ENCODE measurements around the gene DNAJC24. TPM values are rescaled to one million over a fixed set of nuclear protein-coding genes. Genes with fewer than 3 reads are reported as not detected.

DNAJC24 gene
- total RNA-seq, 4 donors from 2014 or later: 13.1 to 20.1 (median 16.6) TPM

GRCh38 chr11:31340903-31341572 lies 28.6 kb upstream of the DNAJC24 start:
- intact Hi-C loops (cut with DNase I; ENCODE audit: low total_unique reads) (no loop called here), in situ Hi-C loops (cut with MboI; ENCODE audit: low sequenced_read_pairs in 4 of 4) (no loop called here)
- H3K4me1 ChIP-seq: no peaks in the 10 kb centered on the region
- no peaks in the 10 kb centered on the region for H3K9me3 ChIP-seq
- no peaks in the 10 kb centered on the region for H3K36me3 ChIP-seq
- DNase-seq: no peak
- H3K4me3 ChIP-seq: no peak overlapping the region
- no peaks in the 10 kb centered on the region for H3K27me3 ChIP-seq
- no peak overlapping the region for H3K27ac ChIP-seq
- TF ChIP-seq POLR2A (IDR thresholded peaks at IDR 0.05): no peak
- no peak for TF ChIP-seq CTCF (IDR thresholded peaks at IDR 0.05 in 4 of 5, conservative IDR thresholded peaks at IDR 0.05 in 1 of 5)
- no peak for ATAC-seq

GRCh38 chr11:31351168-31351567 lies 18.5 kb upstream of the DNAJC24 start:
- Histone ChIP-seq H3K4me1 (no peaks in the 10 kb centered on the region), H3K27me3 (no peaks in the 10 kb centered on the region), H3K4me3 (no peak overlapping the region), H3K36me3 (no peaks in the 10 kb centered on the region), H3K9me3 (no peaks in the 10 kb centered on the region), H3K27ac (no peak overlapping the region)
- in situ Hi-C loops (cut with MboI; ENCODE audit: low sequenced_read_pairs in 4 of 4): no loop called here
- no peak for TF ChIP-seq CTCF (IDR thresholded peaks at IDR 0.05 in 4 of 5, conservative IDR thresholded peaks at IDR 0.05 in 1 of 5)
- no peak for TF ChIP-seq POLR2A (IDR thresholded peaks at IDR 0.05)
- intact Hi-C loops (cut with DNase I; ENCODE audit: low total_unique reads): no loop called here
- DNase-seq (no peak), ATAC-seq (no peak)

- Histone ChIP-seq H3K4me3 (no peak overlapping the region), H3K27ac (no peak overlapping the region), H3K4me1 (no peaks in the 10 kb centered on the region), H3K27me3 (no peaks in the 10 kb centered on the region), H3K36me3 (no peaks in the 10 kb centered on the region), H3K9me3 (no peaks in the 10 kb centered on the region)
- DNase-seq (peak; percentile 7 to 12), ATAC-seq (peak in 1 of 2 donors; percentile 30)
- intact Hi-C loops (cut with DNase I; ENCODE audit: low total_unique reads) (no loop called here), in situ Hi-C loops (cut with MboI; ENCODE audit: low sequenced_read_pairs in 4 of 4) (no loop called here)
- TF ChIP-seq POLR2A (IDR thresholded peaks at IDR 0.05) (no peak), CTCF (IDR thresholded peaks at IDR 0.05 in 4 of 5, conservative IDR thresholded peaks at IDR 0.05 in 1 of 5) (no peak)
These were observed 14.5 kb upstream of the DNAJC24 start for GRCh38 chr11:31355131-31355530.

GRCh38 chr11:31355817-31356216 lies 13.8 kb upstream of the DNAJC24 start:
- Histone ChIP-seq H3K9me3 (no peaks in the 10 kb centered on the region), H3K4me3 (no peak overlapping the region), H3K36me3 (no peaks in the 10 kb centered on the region), H3K27ac (no peak overlapping the region), H3K4me1 (no peaks in the 10 kb centered on the region), H3K27me3 (no peaks in the 10 kb centered on the region)
- no peak for DNase-seq
- intact Hi-C loops (cut with DNase I; ENCODE audit: low total_unique reads): no loop called here
- in situ Hi-C loops (cut with MboI; ENCODE audit: low sequenced_read_pairs in 4 of 4): no loop called here
- ATAC-seq: no peak
- TF ChIP-seq POLR2A (IDR thresholded peaks at IDR 0.05): no peak
- no peak for TF ChIP-seq CTCF (IDR thresholded peaks at IDR 0.05 in 4 of 5, conservative IDR thresholded peaks at IDR 0.05 in 1 of 5)

GRCh38 chr11:31361743-31362142 lies 7.9 kb upstream of the DNAJC24 start:
- H3K36me3 ChIP-seq: no peaks in the 10 kb centered on the region
- intact Hi-C loops (cut with DNase I; ENCODE audit: low total_unique reads): no loop called here

More at GRCh38 chr11:31361743-31362142, 7.9 kb upstream of the DNAJC24 start:
- TF ChIP-seq POLR2A (IDR thresholded peaks at IDR 0.05) (no peak), CTCF (IDR thresholded peaks at IDR 0.05 in 4 of 5, conservative IDR thresholded peaks at IDR 0.05 in 1 of 5) (no peak)
- ATAC-seq (no peak), DNase-seq (no peak)
- Histone ChIP-seq H3K27me3 (no peaks in the 10 kb centered on the region), H3K4me1 (no peaks in the 10 kb centered on the region), H3K9me3 (no peaks in the 10 kb centered on the region), H3K4me3 (no peak overlapping the region), H3K27ac (no peak overlapping the region)
- in situ Hi-C loops (cut with MboI; ENCODE audit: low sequenced_read_pairs in 4 of 4): no loop called here

Data from gastrocnemius medialis (tissue), 4 donors.